Esophagus squamous epithelium (tissue), 4 donors: Measurements from ENCODE around the gene KLHL6.

ENCODE experiments used
- POLR2A ChIP-seq, 4 donors: fragments of 450-650 bp; IDR thresholded peaks; one replicate each; pipeline ENCODE4 v1.6.1; 2017; ENCODE audit warnings: antibody characterized with exemption in 4 of 4, mild to moderate bottlenecking in 4 of 4, moderate library complexity in 3 of 4
- TF ChIP-seq, protein P1 (sequence below), 6 experiments: fragments of 450-650 bp in 4 of 6; fragments of 200-600 bp in 2 of 6; sonication (generic) in 2 of 6; IDR thresholded peaks; one replicate each; pipeline ENCODE4 v1.5.1; 2016 to 2019; ENCODE audit warnings: antibody characterized with exemption in 6 of 6, mild to moderate bottlenecking in 4 of 6, moderate library complexity in 4 of 6

DNA sequence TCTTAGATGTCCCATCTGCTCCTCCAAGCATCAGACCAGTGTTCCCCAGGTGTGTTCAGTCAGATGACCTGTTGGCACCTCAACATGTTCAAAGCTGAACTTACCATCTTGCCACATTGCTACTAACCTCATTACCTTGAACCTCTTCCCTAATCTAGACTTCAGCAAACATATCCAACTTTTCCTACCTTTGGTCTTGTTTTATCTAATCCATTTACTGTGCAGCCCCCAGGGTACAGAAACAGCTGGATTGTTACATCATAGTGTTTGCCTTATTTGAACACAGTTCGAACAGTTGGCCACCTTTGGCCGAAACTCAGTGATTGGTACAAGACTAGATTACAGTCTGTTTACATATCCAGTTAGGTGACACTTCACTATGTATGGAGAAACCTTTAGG, 91.0 kb downstream of the KLHL6 start:
- no peak for TF ChIP-seq POLR2A (IDR thresholded peaks at IDR 0.05)
- TF ChIP-seq, protein P1, sequence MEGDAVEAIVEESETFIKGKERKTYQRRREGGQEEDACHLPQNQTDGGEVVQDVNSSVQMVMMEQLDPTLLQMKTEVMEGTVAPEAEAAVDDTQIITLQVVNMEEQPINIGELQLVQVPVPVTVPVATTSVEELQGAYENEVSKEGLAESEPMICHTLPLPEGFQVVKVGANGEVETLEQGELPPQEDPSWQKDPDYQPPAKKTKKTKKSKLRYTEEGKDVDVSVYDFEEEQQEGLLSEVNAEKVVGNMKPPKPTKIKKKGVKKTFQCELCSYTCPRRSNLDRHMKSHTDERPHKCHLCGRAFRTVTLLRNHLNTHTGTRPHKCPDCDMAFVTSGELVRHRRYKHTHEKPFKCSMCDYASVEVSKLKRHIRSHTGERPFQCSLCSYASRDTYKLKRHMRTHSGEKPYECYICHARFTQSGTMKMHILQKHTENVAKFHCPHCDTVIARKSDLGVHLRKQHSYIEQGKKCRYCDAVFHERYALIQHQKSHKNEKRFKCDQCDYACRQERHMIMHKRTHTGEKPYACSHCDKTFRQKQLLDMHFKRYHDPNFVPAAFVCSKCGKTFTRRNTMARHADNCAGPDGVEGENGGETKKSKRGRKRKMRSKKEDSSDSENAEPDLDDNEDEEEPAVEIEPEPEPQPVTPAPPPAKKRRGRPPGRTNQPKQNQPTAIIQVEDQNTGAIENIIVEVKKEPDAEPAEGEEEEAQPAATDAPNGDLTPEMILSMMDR (IDR thresholded peaks at IDR 0.05), result no peak
